Natural killer cell (primary cell): ENCODE measurements around the gene IQSEC1. TPM values are rescaled to one million over a fixed set of nuclear protein-coding genes. Genes with fewer than 3 reads are reported as not detected.

Experiments used
- ATAC-seq, 3 donors: fragments of 150-1000 bp in 2 of 3; fragments of 200-7000 bp in 1 of 3; cut with Tn5 transposase; 1 replicate in 1 of 3; 2 replicates in 2 of 3; pipeline ENCODE4 v1.10.0; 2021; ENCODE audit warnings: mild to moderate bottlenecking in 2 of 3, moderate library complexity in 2 of 3
- DNase-seq, 2 donors: peaks; one replicate each; pipeline versions ENCODE4 v3.0.0 to v3.0.0-alpha.2; 2013 to 2021; ENCODE audit warnings: mixed read lengths in 1 of 2
- H3K27ac ChIP-seq: one replicate; pipeline ENCODE4 v1.5.1; 2013; ENCODE audit warnings: mild to moderate bottlenecking, low read length
- H3K27me3 ChIP-seq: one replicate; pipeline ENCODE4 v1.6.1; 2013; ENCODE audit warnings: low read length; ENCODE audit not compliant: control insufficient read depth, insufficient read depth
- H3K36me3 ChIP-seq: one replicate; pipeline ENCODE4 v1.6.1; 2013; ENCODE audit warnings: low read length; ENCODE audit not compliant: control insufficient read depth, insufficient read depth
- H3K4me1 ChIP-seq: one replicate; pipeline ENCODE4 v1.6.1; 2013; ENCODE audit warnings: low read length; ENCODE audit not compliant: control insufficient read depth, insufficient read depth
- H3K4me3 ChIP-seq: one replicate; pipeline ENCODE4 v1.5.1; 2013; ENCODE audit warnings: low read length
- H3K9me3 ChIP-seq: one replicate; pipeline ENCODE4 v1.6.1; 2013; ENCODE audit warnings: low read length; ENCODE audit not compliant: control insufficient read depth, insufficient read depth
- H3K27ac Mint-ChIP-seq, 2 donors: one replicate each; pipeline ENCODE4 v1.8.0; 2022; ENCODE audit warnings: mild to moderate bottlenecking in 2 of 2, mixed read lengths in 2 of 2, moderate library complexity in 1 of 2
- H3K27me3 Mint-ChIP-seq, 2 donors: one replicate each; pipeline ENCODE4 v1.8.0; 2022; ENCODE audit warnings: low read depth in 2 of 2, mixed read lengths in 2 of 2
- H3K36me3 Mint-ChIP-seq: one replicate; pipeline ENCODE4 v1.8.0; 2022; ENCODE audit warnings: mixed read lengths
- H3K4me1 Mint-ChIP-seq, 2 donors: one replicate each; pipeline ENCODE4 v1.8.0; 2022; ENCODE audit warnings: mixed read lengths in 2 of 2
- H3K4me3 Mint-ChIP-seq: one replicate; pipeline ENCODE4 v1.8.0; 2022; ENCODE audit warnings: mild to moderate bottlenecking, moderate library complexity, mixed read lengths
- H3K9me3 Mint-ChIP-seq, 2 donors: one replicate each; pipeline ENCODE4 v1.8.0; 2022; ENCODE audit warnings: mixed read lengths in 2 of 2
- WGBS: methylation state at CpG from one replicate; pipeline ENCODE4 v1.1.7; 2013; ENCODE audit warnings: missing lambda C conversion rate; ENCODE audit not compliant: insufficient coverage; 5-methylcytosine and 5-hydroxymethylcytosine counted together
- intact Hi-C: fragments of 100-400 bp; cut with micrococcal nuclease; formaldehyde crosslinking; loops from one replicate; pipeline ENCODE4 v1.14.2; 2022
- total RNA-seq, 4 donors: library from RNA; stranded (reverse); fragments of 120-200 nt in 1 of 4; gene quantifications; one replicate each; pipeline versions ENCODE4 v1.2.3 to v1.2.4, GENCODE V29; 2013 to 2022
- TF ChIP-seq, protein P1 (sequence below): fragments of 200-600 bp; IDR thresholded peaks from one replicate; pipeline ENCODE4 v1.8.0; 2022; ENCODE audit warnings: antibody characterized with exemption

The IQSEC1 gene
- total RNA-seq, 3 donors from 2014 or later (not counting 1 experiment from before 2014, with no cell fraction given): 124 to 189 (median 138) TPM

DNA sequence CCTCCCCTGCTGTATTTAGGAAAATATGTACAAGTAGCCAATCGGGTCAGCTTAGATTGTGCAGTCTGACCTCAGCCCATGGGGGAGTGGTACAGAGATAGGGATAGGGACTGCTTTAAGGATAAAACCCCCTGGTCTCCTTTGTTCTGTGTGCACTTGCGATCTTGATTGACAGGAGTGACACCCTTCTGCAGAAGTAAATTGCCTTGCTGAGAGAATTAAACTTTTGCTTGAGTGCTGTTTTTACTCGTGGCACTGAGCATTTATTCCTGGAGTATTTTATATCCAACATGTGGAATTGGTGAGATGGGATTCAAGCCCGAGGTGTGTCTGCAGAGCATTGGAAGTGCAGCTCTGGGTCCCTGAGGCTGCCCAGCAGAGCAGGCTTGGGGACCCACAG lies 208.0 kb downstream of the IQSEC1 start:
- no peak overlapping the region for H3K4me3 ChIP-seq
- Mint-ChIP-seq H3K4me1 (peaks cover 10 to 18% of the 10 kb centered on the region in 2 donors), H3K4me3 (no peak overlapping the region), H3K36me3 (no peaks in the 10 kb centered on the region), H3K27ac (no peak overlapping the region), H3K9me3 (no peaks in the 10 kb centered on the region), H3K27me3 (peaks cover 9 to 14% of the 10 kb centered on the region in 2 donors)
- peaks cover 9% of the 10 kb centered on the region for H3K9me3 ChIP-seq
- DNase-seq: no peak
- H3K27me3 ChIP-seq: peaks cover 4% of the 10 kb centered on the region
- H3K27ac ChIP-seq: no peak overlapping the region
- no peaks in the 10 kb centered on the region for H3K36me3 ChIP-seq
- intact Hi-C loops: no loop called here
- 97% methylated on average over 4 of the region's 4 CpGs for WGBS
- peaks cover 25% of the 10 kb centered on the region for H3K4me1 ChIP-seq
- ATAC-seq: no peak
- TF ChIP-seq, protein P1, sequence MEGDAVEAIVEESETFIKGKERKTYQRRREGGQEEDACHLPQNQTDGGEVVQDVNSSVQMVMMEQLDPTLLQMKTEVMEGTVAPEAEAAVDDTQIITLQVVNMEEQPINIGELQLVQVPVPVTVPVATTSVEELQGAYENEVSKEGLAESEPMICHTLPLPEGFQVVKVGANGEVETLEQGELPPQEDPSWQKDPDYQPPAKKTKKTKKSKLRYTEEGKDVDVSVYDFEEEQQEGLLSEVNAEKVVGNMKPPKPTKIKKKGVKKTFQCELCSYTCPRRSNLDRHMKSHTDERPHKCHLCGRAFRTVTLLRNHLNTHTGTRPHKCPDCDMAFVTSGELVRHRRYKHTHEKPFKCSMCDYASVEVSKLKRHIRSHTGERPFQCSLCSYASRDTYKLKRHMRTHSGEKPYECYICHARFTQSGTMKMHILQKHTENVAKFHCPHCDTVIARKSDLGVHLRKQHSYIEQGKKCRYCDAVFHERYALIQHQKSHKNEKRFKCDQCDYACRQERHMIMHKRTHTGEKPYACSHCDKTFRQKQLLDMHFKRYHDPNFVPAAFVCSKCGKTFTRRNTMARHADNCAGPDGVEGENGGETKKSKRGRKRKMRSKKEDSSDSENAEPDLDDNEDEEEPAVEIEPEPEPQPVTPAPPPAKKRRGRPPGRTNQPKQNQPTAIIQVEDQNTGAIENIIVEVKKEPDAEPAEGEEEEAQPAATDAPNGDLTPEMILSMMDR: no peak

DNA sequence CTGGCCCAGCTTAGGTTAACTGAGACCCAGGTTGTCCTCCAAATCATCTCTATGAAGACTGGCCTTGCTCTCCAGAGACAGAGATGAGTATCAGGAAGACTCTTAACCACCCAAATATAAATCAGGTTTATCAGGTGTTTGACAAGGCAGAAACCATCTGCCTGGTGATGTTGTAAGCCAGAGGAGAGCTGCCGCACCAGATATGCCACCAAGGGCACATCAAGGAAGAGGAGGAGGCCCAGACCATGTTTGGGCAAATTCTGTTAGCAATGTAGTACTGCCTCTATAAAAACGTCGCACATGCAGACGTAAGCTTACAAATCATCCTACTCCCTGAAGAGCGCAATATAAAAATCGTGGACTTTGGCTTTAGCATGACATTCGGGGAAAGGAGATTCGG lies 210.8 kb downstream of the IQSEC1 start:
- ATAC-seq: no peak
- no peaks in the 10 kb centered on the region for H3K9me3 Mint-ChIP-seq
- no peaks in the 10 kb centered on the region for H3K36me3 Mint-ChIP-seq
- Histone ChIP-seq H3K9me3 (peaks cover 9% of the 10 kb centered on the region), H3K36me3 (no peaks in the 10 kb centered on the region), H3K4me3 (no peak overlapping the region), H3K4me1 (no peaks in the 10 kb centered on the region), H3K27me3 (no peaks in the 10 kb centered on the region), H3K27ac (no peak overlapping the region)
- H3K27ac Mint-ChIP-seq: no peak overlapping the region
- no peaks in the 10 kb centered on the region for H3K4me1 Mint-ChIP-seq
- peaks cover 0 to 9% of the 10 kb centered on the region in 2 donors for H3K27me3 Mint-ChIP-seq
- TF ChIP-seq, protein P1: no peak
- intact Hi-C loops: no loop called here
- no peak for DNase-seq
- no peak overlapping the region for H3K4me3 Mint-ChIP-seq
- WGBS: 93% methylated on average over 8 of the region's 8 CpGs

DNA sequence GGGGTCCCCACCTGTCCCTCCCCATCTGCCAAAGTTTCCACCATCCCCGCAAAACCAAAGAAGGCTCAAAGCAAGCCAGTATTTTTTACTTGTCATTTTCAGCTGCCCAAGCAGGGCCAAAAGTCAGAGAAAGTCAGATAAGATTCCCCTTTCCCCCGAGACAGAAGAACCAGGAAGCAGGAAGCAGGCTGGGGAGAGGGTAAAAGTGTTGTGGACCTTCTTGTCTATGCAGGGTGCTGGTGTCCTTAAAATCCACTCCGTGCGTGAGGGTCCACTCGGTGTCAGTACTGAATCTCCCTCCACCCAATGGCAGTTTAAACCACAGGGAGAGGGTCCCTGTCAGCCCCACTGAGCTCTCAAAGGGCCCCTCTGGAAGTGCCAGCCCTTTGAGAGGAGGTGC lies 211.6 kb downstream of the IQSEC1 start:
- no peaks in the 10 kb centered on the region for H3K36me3 ChIP-seq
- TF ChIP-seq, protein P1: no peak
- Mint-ChIP-seq H3K27me3 (peaks cover 0 to 9% of the 10 kb centered on the region in 2 donors), H3K4me3 (no peak overlapping the region), H3K4me1 (no peaks in the 10 kb centered on the region), H3K36me3 (no peaks in the 10 kb centered on the region), H3K9me3 (no peaks in the 10 kb centered on the region), H3K27ac (no peak overlapping the region)
- ATAC-seq (no peak), DNase-seq (no peak)
- intact Hi-C loops: no loop called here
- H3K27me3 ChIP-seq: no peaks in the 10 kb centered on the region
- H3K4me3 ChIP-seq: no peak overlapping the region
- H3K27ac ChIP-seq: no peak overlapping the region
- 90% methylated on average over 5 of the region's 5 CpGs for WGBS
- peaks cover 9% of the 10 kb centered on the region for H3K9me3 ChIP-seq
- no peaks in the 10 kb centered on the region for H3K4me1 ChIP-seq

DNA sequence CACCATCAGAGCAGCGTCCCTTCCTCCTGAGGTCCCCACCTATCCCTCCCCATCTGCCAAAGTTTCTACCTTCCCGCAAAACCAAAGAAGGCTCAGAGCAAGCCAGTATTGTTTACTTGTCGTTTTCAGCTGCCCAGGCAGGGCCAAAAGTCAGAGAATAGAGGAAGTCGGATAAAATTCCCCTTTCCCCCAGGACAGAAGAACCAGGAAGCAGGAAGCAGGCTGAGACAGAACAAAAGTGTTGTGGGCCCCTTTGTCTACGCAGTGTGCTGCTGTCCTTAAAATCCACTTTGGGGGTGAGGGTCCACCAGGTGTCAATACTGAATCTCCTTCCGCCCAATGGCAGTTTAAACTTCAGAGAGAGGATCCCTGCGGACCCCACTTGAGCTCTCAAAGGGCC lies 213.4 kb downstream of the IQSEC1 start:
- no peak for ATAC-seq
- Histone ChIP-seq H3K9me3 (no peaks in the 10 kb centered on the region), H3K27me3 (no peaks in the 10 kb centered on the region), H3K4me3 (no peak overlapping the region), H3K4me1 (no peaks in the 10 kb centered on the region), H3K36me3 (no peaks in the 10 kb centered on the region), H3K27ac (no peak overlapping the region)
- Mint-ChIP-seq H3K27ac (no peak overlapping the region), H3K4me3 (no peak overlapping the region), H3K27me3 (peaks cover 0 to 2% of the 10 kb centered on the region in 2 donors), H3K36me3 (no peaks in the 10 kb centered on the region), H3K4me1 (no peaks in the 10 kb centered on the region), H3K9me3 (no peaks in the 10 kb centered on the region)
- 85% methylated on average over 7 of the region's 7 CpGs for WGBS
- TF ChIP-seq, protein P1: no peak
- intact Hi-C loops: no loop called here
- no peak for DNase-seq
